ENCODE data around the gene PDRG1.

Gene PDRG1

GRCh38 chr20:31910071-31910803 lies 41.6 kb downstream of the PDRG1 start:
- no peak for DNase-seq (ENCODE audit: low read depth, low spot score)
- H3K27ac ChIP-seq = no peak overlapping the region

- no peak for DNase-seq (ENCODE audit: low read depth, low spot score)
- H3K27ac ChIP-seq = no peak overlapping the region
Measured at GRCh38 chr20:31909253-31910070, 42.4 kb downstream of the PDRG1 start.

DNA sequence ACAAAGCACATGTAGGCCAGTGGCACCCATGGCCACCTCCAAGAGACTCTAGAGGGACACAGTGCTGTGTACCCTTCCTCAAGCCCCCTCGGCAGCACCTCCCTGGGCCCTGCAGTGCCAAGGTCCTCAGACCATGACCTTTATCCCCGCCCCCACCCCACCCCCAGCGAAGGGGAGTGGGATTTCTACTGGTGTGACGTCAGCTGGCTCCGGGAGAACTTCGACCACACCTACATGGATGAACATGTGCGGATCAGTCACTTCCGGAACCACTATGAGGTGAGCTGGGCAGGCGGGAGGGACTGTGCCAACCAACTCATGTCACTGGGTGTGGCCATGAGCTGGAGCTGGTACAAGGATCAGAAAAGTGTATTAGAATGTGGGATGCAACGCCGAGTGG lies 43.4 kb downstream of the PDRG1 start:
- DNase-seq (ENCODE audit: low read depth, low spot score) = no peak
- H3K27ac ChIP-seq = no peak overlapping the region

DNA sequence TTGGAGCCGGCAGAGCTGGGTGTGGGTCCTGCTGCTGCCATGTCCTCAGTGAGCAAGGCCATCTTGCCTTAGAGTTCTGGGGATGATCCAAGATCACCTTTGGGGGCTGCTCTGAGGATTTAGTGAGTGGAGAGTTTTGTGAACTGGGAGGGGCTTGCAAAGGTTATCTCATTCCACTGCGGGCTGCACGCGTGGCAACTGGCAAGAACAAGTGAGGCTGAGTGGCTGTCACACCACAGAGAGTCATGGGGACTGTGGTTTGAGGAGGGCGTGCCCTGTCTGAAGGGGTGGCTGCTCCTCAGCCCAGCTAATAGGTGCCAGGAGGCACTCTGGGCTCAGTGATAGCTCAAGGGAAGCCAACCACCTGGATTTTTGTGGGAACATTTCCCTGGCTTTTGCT lies 43.8 kb downstream of the PDRG1 start:
- no peak overlapping the region for H3K27ac ChIP-seq
- DNase-seq (ENCODE audit: low read depth, low spot score) = no peak

GRCh38 chr20:31907046-31907445 lies 44.8 kb downstream of the PDRG1 start:
- DNase-seq (ENCODE audit: low read depth, low spot score) = no peak
- H3K27ac ChIP-seq = no peak overlapping the region

- no peak overlapping the region for H3K27ac ChIP-seq
- DNase-seq (ENCODE audit: low read depth, low spot score) = no peak
Measured at GRCh38 chr20:31906001-31906400, 45.8 kb downstream of the PDRG1 start.

DNA sequence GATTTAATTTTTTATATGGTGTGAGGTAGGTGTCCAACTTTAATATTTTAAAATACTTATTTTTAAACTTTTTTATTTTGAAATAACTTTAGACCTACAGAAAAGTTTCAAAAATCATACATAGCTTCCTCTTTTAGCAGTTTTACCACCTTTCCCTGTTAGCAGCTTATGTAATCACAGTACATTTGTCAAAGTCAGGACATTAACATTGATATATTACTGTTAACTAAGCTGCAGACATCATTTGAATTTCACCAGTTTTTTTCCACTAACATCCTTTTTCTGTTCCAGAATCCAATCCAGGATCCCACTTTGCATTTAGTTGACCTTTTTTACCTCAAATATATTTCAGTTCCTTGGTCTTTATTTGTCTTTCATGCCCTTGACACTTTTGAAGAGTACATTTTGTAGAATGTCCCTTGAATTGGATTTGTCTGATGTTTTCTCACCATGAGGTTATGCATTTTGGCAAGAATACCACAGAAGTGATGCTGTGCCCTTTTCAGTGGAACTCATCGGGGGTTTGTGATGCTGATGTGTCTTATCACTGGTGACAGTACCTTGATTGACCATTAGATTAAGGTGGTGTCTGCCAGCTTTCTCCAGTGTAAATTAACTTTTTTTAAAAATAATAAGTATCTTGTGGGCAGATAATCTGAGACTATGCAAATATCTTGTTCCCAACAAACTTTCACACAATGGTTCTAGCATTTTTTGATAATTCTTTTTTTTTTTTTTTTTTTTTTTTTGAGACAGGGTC lies 48.0 kb downstream of the PDRG1 start:
- H3K27ac ChIP-seq = no peak overlapping the region
- DNase-seq (ENCODE audit: low read depth, low spot score) = no peak

DNA sequence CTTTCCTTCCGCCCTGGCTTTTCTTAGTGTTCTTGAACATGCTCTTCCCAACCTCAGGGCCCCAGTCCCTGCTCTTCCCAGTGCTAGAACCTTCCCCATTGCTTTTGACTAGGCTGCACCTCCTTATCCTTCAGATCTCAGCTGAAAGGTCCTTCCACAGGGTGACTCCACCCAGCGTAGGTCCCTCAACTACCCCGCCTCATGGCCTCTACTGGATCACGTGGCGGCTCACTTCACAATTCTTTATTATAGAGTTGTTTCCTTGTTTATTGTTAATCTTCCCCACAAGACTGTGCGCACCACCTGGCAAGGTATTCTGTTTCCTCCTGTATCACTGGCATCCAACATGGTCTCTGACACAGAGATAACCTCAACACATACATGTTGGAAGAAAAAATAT lies 50.2 kb downstream of the PDRG1 start:
- no peak for DNase-seq (ENCODE audit: low read depth, low spot score)
- H3K27ac ChIP-seq = no peak overlapping the region

DNA sequence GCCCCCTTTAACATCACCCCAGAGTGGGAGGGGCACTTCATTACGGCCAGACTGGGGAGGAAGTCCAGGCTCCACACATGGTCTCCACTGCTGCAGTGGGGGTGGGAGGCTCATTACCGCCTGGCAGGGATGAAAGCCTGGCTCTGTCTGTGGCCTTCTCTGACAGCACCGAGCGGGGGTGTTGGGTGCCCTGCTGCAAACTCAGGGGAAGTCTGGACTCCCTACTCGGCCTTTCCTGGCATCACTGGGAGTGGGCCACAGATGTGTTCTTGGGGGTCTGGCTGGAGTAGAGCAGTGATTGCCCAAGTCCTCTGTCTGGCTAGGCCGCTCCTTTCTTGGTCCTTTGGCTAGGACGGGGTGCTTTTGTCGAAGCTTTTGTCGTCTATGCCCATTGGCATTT lies 54.3 kb downstream of the PDRG1 start:
- H3K27ac ChIP-seq = no peak overlapping the region
- no peak for DNase-seq (ENCODE audit: low read depth, low spot score)

DNA sequence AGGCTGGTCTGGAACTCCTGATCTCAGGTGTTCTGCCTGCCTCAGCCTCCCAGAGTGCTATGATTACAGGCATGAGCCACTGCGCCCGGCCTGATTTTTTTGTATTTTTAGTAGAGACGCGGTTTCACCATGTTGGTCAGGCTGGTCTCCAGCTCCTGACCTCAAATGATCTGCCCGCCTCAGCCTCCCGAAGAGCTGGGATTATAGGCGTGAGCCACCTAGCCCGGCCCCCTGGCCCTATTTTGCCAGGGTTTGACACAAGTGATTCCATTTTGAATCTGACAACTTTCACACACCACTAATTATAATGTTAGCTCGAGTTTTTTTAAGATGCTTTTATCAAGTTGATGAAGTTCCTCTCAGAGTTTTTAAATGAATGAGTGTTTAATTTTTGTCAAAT lies 55.8 kb downstream of the PDRG1 start:
- H3K27ac ChIP-seq = no peak overlapping the region
- no peak for DNase-seq (ENCODE audit: low read depth, low spot score)

- no peak overlapping the region for H3K27ac ChIP-seq
Measured at GRCh38 chr20:31894980-31895675, 56.7 kb downstream of the PDRG1 start.

More at GRCh38 chr20:31894980-31895675, 56.7 kb downstream of the PDRG1 start:
- no peak for DNase-seq (ENCODE audit: low read depth, low spot score)

All from epithelial cell of prostate (primary cell).